Neutrophil (primary cell): ENCODE results near the gene IGSF21.

Experiments used
- H3K27ac ChIP-seq: fragments of 200-600 bp; sonication (generic); 2 replicates; pipeline ENCODE4 v1.5.1; 2016; ENCODE audit warnings: mild to moderate bottlenecking, moderate library complexity
- H3K27me3 ChIP-seq: fragments of 200-600 bp; sonication (generic); 2 replicates; pipeline ENCODE4 v1.6.0; 2016; ENCODE audit warnings: mild to moderate bottlenecking
- H3K36me3 ChIP-seq: fragments of 200-600 bp; sonication (generic); 2 replicates; pipeline ENCODE4 v1.5.1; 2017
- H3K4me1 ChIP-seq, 2 experiments: fragments of 200-600 bp in 1 of 2; sonication (generic) in 1 of 2; 1 replicate in 1 of 2; 2 replicates in 1 of 2; pipeline versions ENCODE4 v1.5.1 to v1.6.1; 2013 to 2016; ENCODE audit warnings: low read depth in 1 of 2, low read length in 1 of 2, mild to moderate bottlenecking in 1 of 2, moderate library complexity in 1 of 2; ENCODE audit not compliant: control insufficient read depth in 1 of 2, insufficient read depth in 1 of 2
- H3K4me3 ChIP-seq, 2 experiments: fragments of 200-600 bp in 1 of 2; sonication (generic) in 1 of 2; 1 replicate in 1 of 2; 2 replicates in 1 of 2; pipeline ENCODE4 v1.5.1; 2013 to 2016; ENCODE audit warnings: low read depth in 1 of 2, low read length in 1 of 2, mild to moderate bottlenecking in 1 of 2, moderate library complexity in 1 of 2
- H3K9me3 ChIP-seq: fragments of 200-600 bp; sonication (generic); 2 replicates; pipeline ENCODE4 v1.5.1; 2016
- TF ChIP-seq, protein P1 (sequence below): fragments of 200-600 bp; sonication (generic); IDR thresholded peaks from 2 replicates; pipeline ENCODE4 v1.5.1; 2016; ENCODE audit warnings: antibody characterized with exemption

Gene IGSF21

GRCh38 chr1:18329469-18330253, 222.1 kb downstream of the IGSF21 start:
- Histone ChIP-seq H3K4me3 (no peak overlapping the region), H3K4me1 (no peaks in the 10 kb centered on the region), H3K27ac (no peak overlapping the region), H3K36me3 (no peaks in the 10 kb centered on the region), H3K27me3 (no peaks in the 10 kb centered on the region), H3K9me3 (no peaks in the 10 kb centered on the region)
- TF ChIP-seq, protein P1, sequence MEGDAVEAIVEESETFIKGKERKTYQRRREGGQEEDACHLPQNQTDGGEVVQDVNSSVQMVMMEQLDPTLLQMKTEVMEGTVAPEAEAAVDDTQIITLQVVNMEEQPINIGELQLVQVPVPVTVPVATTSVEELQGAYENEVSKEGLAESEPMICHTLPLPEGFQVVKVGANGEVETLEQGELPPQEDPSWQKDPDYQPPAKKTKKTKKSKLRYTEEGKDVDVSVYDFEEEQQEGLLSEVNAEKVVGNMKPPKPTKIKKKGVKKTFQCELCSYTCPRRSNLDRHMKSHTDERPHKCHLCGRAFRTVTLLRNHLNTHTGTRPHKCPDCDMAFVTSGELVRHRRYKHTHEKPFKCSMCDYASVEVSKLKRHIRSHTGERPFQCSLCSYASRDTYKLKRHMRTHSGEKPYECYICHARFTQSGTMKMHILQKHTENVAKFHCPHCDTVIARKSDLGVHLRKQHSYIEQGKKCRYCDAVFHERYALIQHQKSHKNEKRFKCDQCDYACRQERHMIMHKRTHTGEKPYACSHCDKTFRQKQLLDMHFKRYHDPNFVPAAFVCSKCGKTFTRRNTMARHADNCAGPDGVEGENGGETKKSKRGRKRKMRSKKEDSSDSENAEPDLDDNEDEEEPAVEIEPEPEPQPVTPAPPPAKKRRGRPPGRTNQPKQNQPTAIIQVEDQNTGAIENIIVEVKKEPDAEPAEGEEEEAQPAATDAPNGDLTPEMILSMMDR: no peak

GRCh38 chr1:18332576-18332975, 225.0 kb downstream of the IGSF21 start:
- TF ChIP-seq, protein P1: no peak
- no peak overlapping the region for H3K27ac ChIP-seq
- H3K9me3 ChIP-seq: no peaks in the 10 kb centered on the region
- no peaks in the 10 kb centered on the region for H3K27me3 ChIP-seq
- no peak overlapping the region for H3K4me3 ChIP-seq
- no peaks in the 10 kb centered on the region for H3K4me1 ChIP-seq
- H3K36me3 ChIP-seq: no peaks in the 10 kb centered on the region

GRCh38 chr1:18333220-18333619, 225.6 kb downstream of the IGSF21 start:
- Histone ChIP-seq H3K27me3 (no peaks in the 10 kb centered on the region), H3K4me1 (no peaks in the 10 kb centered on the region), H3K4me3 (no peak overlapping the region), H3K27ac (no peak overlapping the region), H3K9me3 (no peaks in the 10 kb centered on the region), H3K36me3 (no peaks in the 10 kb centered on the region)
- TF ChIP-seq, protein P1: no peak

DNA sequence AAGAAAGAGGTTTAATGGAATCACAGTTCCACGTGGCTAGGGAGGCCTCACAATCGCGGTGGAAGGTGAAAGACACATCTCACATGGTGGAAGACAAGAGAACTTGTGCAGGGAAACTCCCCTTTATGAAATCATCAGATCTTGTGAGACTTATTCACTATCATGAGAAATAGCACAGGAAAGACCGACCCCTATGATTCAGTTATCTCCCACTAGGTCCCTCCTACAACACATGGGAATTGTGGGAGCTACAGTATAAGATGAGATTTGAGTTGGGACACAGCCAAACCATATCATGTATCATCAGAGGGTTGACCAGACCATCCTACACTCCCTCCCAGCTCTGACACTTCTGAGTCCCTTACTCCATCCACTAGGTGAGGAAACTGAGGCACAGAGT, 229.2 kb downstream of the IGSF21 start:
- Histone ChIP-seq H3K9me3 (no peaks in the 10 kb centered on the region), H3K27me3 (no peaks in the 10 kb centered on the region), H3K27ac (no peak overlapping the region), H3K4me3 (no peak overlapping the region), H3K36me3 (no peaks in the 10 kb centered on the region), H3K4me1 (no peaks in the 10 kb centered on the region)
- TF ChIP-seq, protein P1: no peak

- no peaks in the 10 kb centered on the region for H3K9me3 ChIP-seq
- no peak overlapping the region for H3K27ac ChIP-seq
- H3K4me1 ChIP-seq: no peaks in the 10 kb centered on the region
- H3K4me3 ChIP-seq: no peak overlapping the region
- no peaks in the 10 kb centered on the region for H3K36me3 ChIP-seq
- H3K27me3 ChIP-seq: no peaks in the 10 kb centered on the region
- TF ChIP-seq, protein P1: no peak
These were observed 230.2 kb downstream of the IGSF21 start for GRCh38 chr1:18337757-18338156.
